Neural cell (in vitro differentiated cells): ENCODE results near the gene PRELID2. TPM values are rescaled to one million over a fixed set of nuclear protein-coding genes. Genes with fewer than 3 reads are reported as not detected.

Experiments
- H2AFZ ChIP-seq: fragments of 200-600, 300-800 bp; sonication (generic), shearing (Covaris generic); 2 replicates; pipeline ENCODE4 v1.6.0; 2014; ENCODE audit warnings: low read depth, mild to moderate bottlenecking, antibody characterized with exemption, low read length, moderate library complexity
- H3F3A ChIP-seq: fragments of 200-600 bp; shearing (Covaris generic); 2 replicates; pipeline ENCODE4 v1.6.1; 2016; ENCODE audit warnings: mild to moderate bottlenecking, moderate library complexity, mixed read lengths, antibody characterized with exemption, low read length; ENCODE audit not compliant: insufficient read depth, poor library complexity, severe bottlenecking
- H3K27ac ChIP-seq: fragments of 200-600, 300-800 bp; sonication (generic), shearing (Covaris generic); 2 replicates; pipeline ENCODE4 v1.5.1; 2014; ENCODE audit warnings: mild to moderate bottlenecking, low read length, moderate library complexity
- H3K27me3 ChIP-seq: fragments of 300-800, 200-600 bp; sonication (generic), shearing (Covaris generic); 2 replicates; pipeline ENCODE4 v1.6.0; 2014; ENCODE audit warnings: mild to moderate bottlenecking, low read depth, low read length, moderate library complexity; ENCODE audit not compliant: insufficient read depth
- H3K36me3 ChIP-seq: fragments of 300-800, 200-600 bp; sonication (generic), shearing (Covaris generic); 2 replicates; pipeline ENCODE4 v1.5.1; 2014; ENCODE audit warnings: mild to moderate bottlenecking, antibody characterized with exemption, low read length, moderate library complexity; ENCODE audit not compliant: insufficient read depth
- H3K4me2 ChIP-seq: fragments of 300-800, 200-600 bp; sonication (generic), shearing (Covaris generic); 2 replicates; pipeline ENCODE4 v1.6.0; 2014; ENCODE audit warnings: mild to moderate bottlenecking, low read length
- H3K4me3 ChIP-seq: fragments of 300-800, 200-600 bp; sonication (generic), shearing (Covaris generic); 2 replicates; pipeline ENCODE4 v1.5.1; 2014; ENCODE audit warnings: mild to moderate bottlenecking, low read length, moderate library complexity
- H3K79me2 ChIP-seq: fragments of 200-600 bp; shearing (Covaris generic); replicated peaks from 2 replicates; pipeline ENCODE4 v1.6.0; 2014; ENCODE audit warnings: mild to moderate bottlenecking, low read length, moderate library complexity; ENCODE audit not compliant: insufficient read depth
- H3K9ac ChIP-seq: fragments of 300-800, 200-600 bp; sonication (generic), shearing (Covaris generic); 2 replicates; pipeline ENCODE4 v1.6.1; 2016; ENCODE audit warnings: mild to moderate bottlenecking, low read length, mixed read lengths
- H3K9me2 ChIP-seq: fragments of 200-600 bp; shearing (Covaris generic); 2 replicates; pipeline ENCODE4 v1.6.1; 2016; ENCODE audit warnings: mild to moderate bottlenecking, low read length, mixed read lengths; ENCODE audit not compliant: insufficient read depth
- H3K9me3 ChIP-seq: fragments of 200-600, 300-800 bp; sonication (generic), shearing (Covaris generic); 2 replicates; pipeline ENCODE4 v1.6.1; 2016; ENCODE audit warnings: mild to moderate bottlenecking, mixed run types, low read length, moderate library complexity, mixed read lengths
- H4K20me1 ChIP-seq: fragments of 200-600 bp; shearing (Covaris generic); 2 replicates; pipeline ENCODE4 v1.6.1; 2016; ENCODE audit warnings: mild to moderate bottlenecking, mixed run types; ENCODE audit not compliant: insufficient read depth
- EP300 ChIP-seq: fragments of 450-650 bp; conservative IDR thresholded peaks from 2 replicates; pipeline ENCODE4 v1.6.1; 2014; ENCODE audit warnings: antibody characterized with exemption, mild to moderate bottlenecking, moderate library complexity; ENCODE audit not compliant: poor library complexity, severe bottlenecking
- EZH2 ChIP-seq: fragments of 200-600, 300-800 bp; shearing (Covaris generic), sonication (generic); IDR thresholded peaks from 2 replicates; pipeline ENCODE4 v1.6.1; 2014; ENCODE audit warnings: antibody characterized with exemption, low read length, borderline replicate concordance, mild to moderate bottlenecking; ENCODE audit not compliant: insufficient read depth, poor library complexity, severe bottlenecking
- MXI1 ChIP-seq: fragments of 450-650 bp; conservative IDR thresholded peaks from 2 replicates; pipeline ENCODE4 v1.6.1; 2014; ENCODE audit warnings: antibody characterized with exemption, mild to moderate bottlenecking; ENCODE audit not compliant: poor library complexity, severe bottlenecking
- RAD21 ChIP-seq: fragments of 450-650 bp; conservative IDR thresholded peaks from 2 replicates; pipeline ENCODE4 v1.6.1; 2014; ENCODE audit warnings: antibody characterized with exemption, mild to moderate bottlenecking, moderate library complexity
- REST ChIP-seq: IDR thresholded peaks from 2 replicates; pipeline ENCODE4 v1.6.1; 2012; ENCODE audit warnings: borderline replicate concordance
- SMC3 ChIP-seq: fragments of 450-650 bp; conservative IDR thresholded peaks from 2 replicates; pipeline ENCODE4 v1.6.1; 2014; ENCODE audit warnings: antibody characterized with exemption, mild to moderate bottlenecking, moderate library complexity; ENCODE audit not compliant: poor library complexity
- TAF1 ChIP-seq: IDR thresholded peaks from 2 replicates; pipeline ENCODE4 v1.6.1; 2012; ENCODE audit warnings: low read depth
- polyA plus RNA-seq: library from polyadenylated mRNA; depleted of rRNA; stranded (reverse); fragments of >200 nt; gene quantifications from 2 replicates; pipeline ENCODE4 v1.2.3, GENCODE V29; 2014
- TF ChIP-seq, protein P1 (sequence below): fragments of 450-650 bp; IDR thresholded peaks from 2 replicates; pipeline ENCODE4 v1.5.1; 2014; ENCODE audit warnings: antibody characterized with exemption, mild to moderate bottlenecking, moderate library complexity; ENCODE audit not compliant: poor library complexity, severe bottlenecking

The PRELID2 gene
- polyA plus RNA-seq, 1 donor from 2014 or later, result not detected

GRCh38 chr5:145846081-145846480 lies 10.9 kb upstream of the PRELID2 start:
- no peaks in the 10 kb centered on the region for H3K9me2 ChIP-seq
- no peak overlapping the region for H3K27ac ChIP-seq
- no peak overlapping the region for H3K9ac ChIP-seq
- H3K4me2 ChIP-seq, result no peak overlapping the region
- H3K4me3 ChIP-seq, result no peak overlapping the region
- H3F3A ChIP-seq, result no peaks in the 10 kb centered on the region
- TF ChIP-seq EP300 (no peak), SMC3 (no peak), RAD21 (no peak), REST (no peak), TAF1 (no peak)
- TF ChIP-seq, protein P1, sequence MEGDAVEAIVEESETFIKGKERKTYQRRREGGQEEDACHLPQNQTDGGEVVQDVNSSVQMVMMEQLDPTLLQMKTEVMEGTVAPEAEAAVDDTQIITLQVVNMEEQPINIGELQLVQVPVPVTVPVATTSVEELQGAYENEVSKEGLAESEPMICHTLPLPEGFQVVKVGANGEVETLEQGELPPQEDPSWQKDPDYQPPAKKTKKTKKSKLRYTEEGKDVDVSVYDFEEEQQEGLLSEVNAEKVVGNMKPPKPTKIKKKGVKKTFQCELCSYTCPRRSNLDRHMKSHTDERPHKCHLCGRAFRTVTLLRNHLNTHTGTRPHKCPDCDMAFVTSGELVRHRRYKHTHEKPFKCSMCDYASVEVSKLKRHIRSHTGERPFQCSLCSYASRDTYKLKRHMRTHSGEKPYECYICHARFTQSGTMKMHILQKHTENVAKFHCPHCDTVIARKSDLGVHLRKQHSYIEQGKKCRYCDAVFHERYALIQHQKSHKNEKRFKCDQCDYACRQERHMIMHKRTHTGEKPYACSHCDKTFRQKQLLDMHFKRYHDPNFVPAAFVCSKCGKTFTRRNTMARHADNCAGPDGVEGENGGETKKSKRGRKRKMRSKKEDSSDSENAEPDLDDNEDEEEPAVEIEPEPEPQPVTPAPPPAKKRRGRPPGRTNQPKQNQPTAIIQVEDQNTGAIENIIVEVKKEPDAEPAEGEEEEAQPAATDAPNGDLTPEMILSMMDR, result no peak
- no peaks in the 10 kb centered on the region for H3K79me2 ChIP-seq
- no peaks in the 10 kb centered on the region for H3K36me3 ChIP-seq
- no peaks in the 10 kb centered on the region for H4K20me1 ChIP-seq
- H3K27me3 ChIP-seq, result no peaks in the 10 kb centered on the region
- no peaks in the 10 kb centered on the region for H3K9me3 ChIP-seq
- H2AFZ ChIP-seq, result no peak overlapping the region

- no peaks in the 10 kb centered on the region for H3K9me2 ChIP-seq
Measured at GRCh38 chr5:145841299-145841698, 6.2 kb upstream of the PRELID2 start.

More at GRCh38 chr5:145841299-145841698, 6.2 kb upstream of the PRELID2 start:
- H3F3A ChIP-seq, result no peaks in the 10 kb centered on the region
- no peak overlapping the region for H3K4me3 ChIP-seq
- H3K9ac ChIP-seq, result no peak overlapping the region
- H3K36me3 ChIP-seq, result no peaks in the 10 kb centered on the region
- no peaks in the 10 kb centered on the region for H3K9me3 ChIP-seq
- TF ChIP-seq MXI1 (no peak), EP300 (no peak), REST (no peak), TAF1 (no peak), SMC3 (no peak), EZH2 (no peak), RAD21 (no peak)
- TF ChIP-seq, protein P1, result no peak
- no peaks in the 10 kb centered on the region for H3K27me3 ChIP-seq
- no peak overlapping the region for H3K4me2 ChIP-seq
- no peak overlapping the region for H3K27ac ChIP-seq
- H3K79me2 ChIP-seq, result no peaks in the 10 kb centered on the region
- no peak overlapping the region for H2AFZ ChIP-seq
- no peaks in the 10 kb centered on the region for H4K20me1 ChIP-seq
